ENCODE data around the gene PARVB.

Gene PARVB

GRCh38 chr22:43995798-43996169, 28.3 kb upstream of the PARVB start:
- no peak for DNase-seq (ENCODE audit: low read depth)
- TF ChIP-seq POLR2A (IDR thresholded peaks at IDR 0.05; ENCODE audit: extremely low read depth, insufficient read length): no peak
- no peak for TF ChIP-seq MAX (IDR thresholded peaks at IDR 0.05; ENCODE audit: low read depth, low read length)
- no peak for TF ChIP-seq CTCF (IDR thresholded peaks at IDR 0.05; ENCODE audit: low read depth, low read length)
- no peak for TF ChIP-seq MYC (IDR thresholded peaks at IDR 0.05; ENCODE audit: low read depth, low read length)

GRCh38 chr22:43996170-43996980, 27.7 kb upstream of the PARVB start:
- TF ChIP-seq MYC (IDR thresholded peaks at IDR 0.05; ENCODE audit: low read depth, low read length): no peak
- no peak for TF ChIP-seq POLR2A (IDR thresholded peaks at IDR 0.05; ENCODE audit: extremely low read depth, insufficient read length)
- TF ChIP-seq CTCF (IDR thresholded peaks at IDR 0.05; ENCODE audit: low read depth, low read length): no peak
- TF ChIP-seq MAX (IDR thresholded peaks at IDR 0.05; ENCODE audit: low read depth, low read length): no peak
- H3K4me3 ChIP-seq (ENCODE audit: low read depth, low read length): no peak overlapping the region
- no peak for DNase-seq (ENCODE audit: low read depth)

More at GRCh38 chr22:43995798-43996169, 28.3 kb upstream of the PARVB start:
- H3K4me3 ChIP-seq (ENCODE audit: low read depth, low read length): no peak overlapping the region

- no peak for DNase-seq (ENCODE audit: low read depth)
- H3K4me3 ChIP-seq (ENCODE audit: low read depth, low read length): no peak overlapping the region
- no peak for TF ChIP-seq POLR2A (IDR thresholded peaks at IDR 0.05; ENCODE audit: extremely low read depth, insufficient read length)
- no peak for TF ChIP-seq CTCF (IDR thresholded peaks at IDR 0.05; ENCODE audit: low read depth, low read length)
- TF ChIP-seq MAX (IDR thresholded peaks at IDR 0.05; ENCODE audit: low read depth, low read length): no peak
Measured at GRCh38 chr22:43996981-43997265, 27.2 kb upstream of the PARVB start.

- H3K4me3 ChIP-seq (ENCODE audit: low read depth, low read length): no peak overlapping the region
- TF ChIP-seq POLR2A (IDR thresholded peaks at IDR 0.05; ENCODE audit: extremely low read depth, insufficient read length) (no peak), CTCF (IDR thresholded peaks at IDR 0.05; ENCODE audit: low read depth, low read length) (no peak)
- no peak for DNase-seq (ENCODE audit: low read depth)
Measured at GRCh38 chr22:43998679-43999264, 25.3 kb upstream of the PARVB start.

- no peak for DNase-seq (ENCODE audit: low read depth)
- TF ChIP-seq CTCF (IDR thresholded peaks at IDR 0.05; ENCODE audit: low read depth, low read length): no peak
- TF ChIP-seq MAX (IDR thresholded peaks at IDR 0.05; ENCODE audit: low read depth, low read length): no peak
- TF ChIP-seq MYC (IDR thresholded peaks at IDR 0.05; ENCODE audit: low read depth, low read length): no peak
- no peak for TF ChIP-seq POLR2A (IDR thresholded peaks at IDR 0.05; ENCODE audit: extremely low read depth, insufficient read length)
- H3K4me3 ChIP-seq (ENCODE audit: low read depth, low read length): no peak overlapping the region
Measured at GRCh38 chr22:43999378-43999777, 24.7 kb upstream of the PARVB start.
